Germinal center (tissue), 1 donor: ENCODE results near the gene CCR5AS.

Source experiments
- DNase-seq: peaks from one replicate; pipeline ENCODE4 v3.0.0; 2012; ENCODE audit warnings: mixed read lengths, low spot score

The CCR5AS gene

GRCh38 chr3:46380471-46381221 lies 26.2 kb downstream of the CCR5AS start:
- DNase-seq, result no peak

GRCh38 chr3:46378426-46378942 lies 28.4 kb downstream of the CCR5AS start:
- DNase-seq, result peak; percentile 57

GRCh38 chr3:46375814-46376213 lies 31.1 kb downstream of the CCR5AS start:
- no peak for DNase-seq

- no peak for DNase-seq
Measured at GRCh38 chr3:46375218-46375617, 31.6 kb downstream of the CCR5AS start.

GRCh38 chr3:46374755-46375154 lies 32.1 kb downstream of the CCR5AS start:
- DNase-seq, result no peak

- DNase-seq, result no peak
Measured at GRCh38 chr3:46372492-46373359, 34.1 kb downstream of the CCR5AS start.

GRCh38 chr3:46371519-46372340 lies 35.1 kb downstream of the CCR5AS start:
- no peak for DNase-seq

- no peak for DNase-seq
Measured at GRCh38 chr3:46370839-46371518, 35.9 kb downstream of the CCR5AS start, which contains the start of gene CCR5. TSS of gene CCR5 (plus strand) at chr3:46370946. CDS start at chr3:46372903, 1,957 bp downstream.

- DNase-seq, result no peak
Measured at GRCh38 chr3:46369675-46370132, 37.2 kb downstream of the CCR5AS start.

- DNase-seq, result no peak
Measured at GRCh38 chr3:46369151-46369550, 37.7 kb downstream of the CCR5AS start.

GRCh38 chr3:46368569-46368968 lies 38.3 kb downstream of the CCR5AS start:
- peak; percentile 20 for DNase-seq

- no peak for DNase-seq
Measured at GRCh38 chr3:46367811-46368210, 39.1 kb downstream of the CCR5AS start.

GRCh38 chr3:46365737-46366524 lies 40.9 kb downstream of the CCR5AS start:
- DNase-seq, result no peak

GRCh38 chr3:46365041-46365440 lies 41.8 kb downstream of the CCR5AS start:
- no peak for DNase-seq

- no peak for DNase-seq
Measured at GRCh38 chr3:46361408-46362283, 45.2 kb downstream of the CCR5AS start.

GRCh38 chr3:46360907-46361306 lies 46.0 kb downstream of the CCR5AS start:
- DNase-seq, result no peak

- DNase-seq, result no peak
Measured at GRCh38 chr3:46359733-46360493, 47.0 kb downstream of the CCR5AS start.

- no peak for DNase-seq
Measured at GRCh38 chr3:46358466-46358865, 48.4 kb downstream of the CCR5AS start.

GRCh38 chr3:46356909-46357308 lies 50.0 kb downstream of the CCR5AS start:
- DNase-seq, result no peak
